Nephron progenitor cell (in vitro differentiated cells): ENCODE results near the gene LARGE1.

Source experiments
- DNase-seq: peaks from one replicate; pipeline ENCODE4 v3.0.0; 2021
- H3K27ac Mint-ChIP-seq: 2 replicates; pipeline ENCODE4 v1.8.0; 2021; ENCODE audit warnings: mild to moderate bottlenecking, moderate library complexity, mixed read lengths
- H3K27me3 Mint-ChIP-seq: 2 replicates; pipeline ENCODE4 v1.8.0; 2021; ENCODE audit warnings: mild to moderate bottlenecking, low read depth, mixed read lengths; ENCODE audit not compliant: poor library complexity
- H3K36me3 Mint-ChIP-seq: 2 replicates; pipeline ENCODE4 v1.8.0; 2021; ENCODE audit warnings: low read depth, mixed read lengths
- H3K4me1 Mint-ChIP-seq: 2 replicates; pipeline ENCODE4 v1.8.0; 2021; ENCODE audit warnings: mixed read lengths
- H3K4me3 Mint-ChIP-seq: 2 replicates; pipeline ENCODE4 v1.8.0; 2021; ENCODE audit warnings: mild to moderate bottlenecking, moderate library complexity, mixed read lengths
- H3K9me3 Mint-ChIP-seq: 2 replicates; pipeline ENCODE4 v1.8.0; 2021; ENCODE audit warnings: mild to moderate bottlenecking, moderate library complexity, mixed read lengths
- TF ChIP-seq, protein P1 (sequence below): fragments of 200-600 bp; sonication (generic); IDR thresholded peaks from 2 replicates; pipeline ENCODE4 v1.5.0; 2021; ENCODE audit warnings: antibody characterized with exemption

Gene LARGE1

DNA sequence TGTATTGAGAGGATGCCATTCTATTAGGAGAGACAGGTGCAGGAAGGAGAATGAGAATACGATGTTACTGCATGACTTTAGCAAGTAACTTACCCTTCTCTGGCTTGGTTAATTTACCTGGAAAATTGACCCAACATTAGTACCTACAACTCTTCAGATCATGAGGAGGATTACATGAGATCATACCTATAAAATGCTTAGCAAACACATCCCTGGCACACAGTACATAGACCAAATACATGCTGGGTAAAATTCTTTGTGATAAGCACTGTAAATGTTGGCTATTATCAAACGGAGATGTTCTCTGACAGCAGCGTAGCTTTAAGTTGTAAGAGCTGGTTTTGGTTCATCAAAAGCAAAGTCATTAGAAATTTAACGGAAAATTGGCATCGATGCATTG, 28.8 kb downstream of the LARGE1 start:
- no peak overlapping the region for H3K4me3 Mint-ChIP-seq
- DNase-seq, result no peak
- peaks cover 44% of the 10 kb centered on the region for H3K4me1 Mint-ChIP-seq
- peaks cover 20% of the 10 kb centered on the region for H3K36me3 Mint-ChIP-seq
- TF ChIP-seq, protein P1, sequence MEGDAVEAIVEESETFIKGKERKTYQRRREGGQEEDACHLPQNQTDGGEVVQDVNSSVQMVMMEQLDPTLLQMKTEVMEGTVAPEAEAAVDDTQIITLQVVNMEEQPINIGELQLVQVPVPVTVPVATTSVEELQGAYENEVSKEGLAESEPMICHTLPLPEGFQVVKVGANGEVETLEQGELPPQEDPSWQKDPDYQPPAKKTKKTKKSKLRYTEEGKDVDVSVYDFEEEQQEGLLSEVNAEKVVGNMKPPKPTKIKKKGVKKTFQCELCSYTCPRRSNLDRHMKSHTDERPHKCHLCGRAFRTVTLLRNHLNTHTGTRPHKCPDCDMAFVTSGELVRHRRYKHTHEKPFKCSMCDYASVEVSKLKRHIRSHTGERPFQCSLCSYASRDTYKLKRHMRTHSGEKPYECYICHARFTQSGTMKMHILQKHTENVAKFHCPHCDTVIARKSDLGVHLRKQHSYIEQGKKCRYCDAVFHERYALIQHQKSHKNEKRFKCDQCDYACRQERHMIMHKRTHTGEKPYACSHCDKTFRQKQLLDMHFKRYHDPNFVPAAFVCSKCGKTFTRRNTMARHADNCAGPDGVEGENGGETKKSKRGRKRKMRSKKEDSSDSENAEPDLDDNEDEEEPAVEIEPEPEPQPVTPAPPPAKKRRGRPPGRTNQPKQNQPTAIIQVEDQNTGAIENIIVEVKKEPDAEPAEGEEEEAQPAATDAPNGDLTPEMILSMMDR, result no peak
- H3K9me3 Mint-ChIP-seq, result peaks cover 15% of the 10 kb centered on the region
- H3K27ac Mint-ChIP-seq, result no peak overlapping the region
- H3K27me3 Mint-ChIP-seq, result peaks cover 6% of the 10 kb centered on the region

DNA sequence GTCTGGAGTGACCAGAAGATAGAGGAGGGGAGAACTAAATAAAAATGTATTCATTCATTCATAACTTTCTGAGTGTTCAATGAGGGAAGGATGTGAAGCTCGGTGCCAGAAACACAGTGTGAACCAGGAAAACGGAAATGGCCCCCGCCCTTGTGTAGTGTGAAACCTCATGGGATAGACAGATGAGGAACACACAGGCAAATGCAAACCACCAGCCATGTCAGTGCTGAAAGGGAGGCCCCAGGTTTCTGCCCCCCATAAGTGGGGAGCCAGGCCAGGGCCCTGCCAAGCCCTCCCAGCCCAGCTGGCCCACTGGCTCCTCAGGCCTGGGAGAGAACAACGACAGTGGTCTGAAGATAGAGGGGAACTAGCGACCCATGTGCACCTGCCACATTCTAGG, 30.5 kb downstream of the LARGE1 start:
- Mint-ChIP-seq H3K27me3 (peaks cover 9% of the 10 kb centered on the region), H3K9me3 (peaks cover 2% of the 10 kb centered on the region), H3K36me3 (peaks cover 6% of the 10 kb centered on the region), H3K4me1 (peaks cover 37% of the 10 kb centered on the region), H3K4me3 (no peak overlapping the region), H3K27ac (no peak overlapping the region)
- TF ChIP-seq, protein P1, result no peak
- no peak for DNase-seq

DNA sequence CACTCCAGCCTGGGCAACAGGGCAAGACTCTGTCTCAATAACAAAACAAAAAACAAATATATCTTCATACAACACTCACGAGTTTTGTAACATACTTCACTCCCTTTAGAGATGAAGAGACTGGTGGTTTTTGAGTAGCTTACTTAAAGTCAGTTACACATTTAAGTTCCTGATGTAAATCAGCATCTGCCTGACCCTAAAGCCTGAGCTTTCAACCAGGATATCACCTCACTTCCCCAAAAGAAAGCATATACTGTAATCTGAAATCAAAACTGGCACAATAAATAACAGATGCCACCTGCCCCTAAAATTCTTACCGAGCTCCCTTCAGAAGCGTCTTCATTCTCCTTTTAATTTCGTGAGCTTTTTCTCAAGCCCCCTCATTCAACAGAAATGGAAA, 31.5 kb downstream of the LARGE1 start:
- H3K4me3 Mint-ChIP-seq, result no peak overlapping the region

DNA sequence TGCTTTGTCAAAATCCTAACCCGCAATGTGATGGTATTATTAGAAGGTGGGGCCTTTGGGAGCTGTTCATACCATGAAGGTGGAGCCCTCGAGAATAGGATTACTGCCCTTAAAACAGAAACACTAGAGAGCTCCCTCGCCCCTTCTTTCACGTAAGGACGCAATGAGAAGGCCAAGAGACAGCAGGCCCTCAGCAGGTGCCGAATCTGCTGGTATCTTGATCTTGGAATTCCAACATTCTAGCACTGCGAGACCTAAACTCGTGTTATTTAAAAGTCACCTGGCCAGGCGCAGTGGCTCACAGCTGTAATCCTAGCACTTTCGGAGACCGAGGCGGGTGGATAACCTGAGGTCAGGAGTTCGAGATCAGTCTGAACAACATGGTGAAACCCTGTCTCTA, 33.1 kb downstream of the LARGE1 start:
- DNase-seq, result no peak
- H3K4me3 Mint-ChIP-seq, result no peak overlapping the region
- TF ChIP-seq, protein P1, result no peak

More for the DNA sequence above, 31.5 kb downstream of the LARGE1 start:
- H3K27ac Mint-ChIP-seq, result no peak overlapping the region
- H3K27me3 Mint-ChIP-seq, result peaks cover 9% of the 10 kb centered on the region
- DNase-seq, result no peak
- TF ChIP-seq, protein P1, result no peak
- H3K9me3 Mint-ChIP-seq, result no peaks in the 10 kb centered on the region
- peaks cover 43% of the 10 kb centered on the region for H3K4me1 Mint-ChIP-seq
- no peaks in the 10 kb centered on the region for H3K36me3 Mint-ChIP-seq

DNA sequence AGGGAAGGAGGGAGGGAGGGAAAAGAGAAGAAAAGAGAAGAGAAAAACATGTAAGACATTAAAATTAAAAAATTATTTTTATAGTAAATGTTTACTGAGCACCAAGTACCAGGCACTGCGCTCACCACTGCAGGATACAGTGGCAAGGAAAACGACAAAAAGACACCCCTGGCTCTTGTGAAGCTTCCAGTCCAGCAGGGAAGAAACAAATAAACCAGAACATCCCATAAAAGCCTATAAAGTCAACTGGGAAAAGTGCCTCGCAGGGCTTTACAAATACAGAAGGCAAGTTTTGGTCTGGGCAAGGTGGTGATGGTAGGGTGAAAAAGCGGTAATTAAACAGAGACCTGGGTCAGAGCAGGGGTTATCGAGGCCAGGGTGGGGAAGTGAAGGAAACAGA, 33.6 kb downstream of the LARGE1 start:
- Mint-ChIP-seq H3K36me3 (no peaks in the 10 kb centered on the region), H3K4me3 (no peak overlapping the region), H3K27me3 (peaks cover 7% of the 10 kb centered on the region), H3K9me3 (no peaks in the 10 kb centered on the region), H3K27ac (peak overlapping the region; percentile 15), H3K4me1 (peaks cover 53% of the 10 kb centered on the region)
- no peak for DNase-seq
- TF ChIP-seq, protein P1, result no peak

More for the DNA sequence above, 33.1 kb downstream of the LARGE1 start:
- Mint-ChIP-seq H3K4me1 (peaks cover 57% of the 10 kb centered on the region), H3K36me3 (no peaks in the 10 kb centered on the region), H3K9me3 (no peaks in the 10 kb centered on the region), H3K27ac (peak overlapping the region; percentile 15), H3K27me3 (peaks cover 7% of the 10 kb centered on the region)

DNA sequence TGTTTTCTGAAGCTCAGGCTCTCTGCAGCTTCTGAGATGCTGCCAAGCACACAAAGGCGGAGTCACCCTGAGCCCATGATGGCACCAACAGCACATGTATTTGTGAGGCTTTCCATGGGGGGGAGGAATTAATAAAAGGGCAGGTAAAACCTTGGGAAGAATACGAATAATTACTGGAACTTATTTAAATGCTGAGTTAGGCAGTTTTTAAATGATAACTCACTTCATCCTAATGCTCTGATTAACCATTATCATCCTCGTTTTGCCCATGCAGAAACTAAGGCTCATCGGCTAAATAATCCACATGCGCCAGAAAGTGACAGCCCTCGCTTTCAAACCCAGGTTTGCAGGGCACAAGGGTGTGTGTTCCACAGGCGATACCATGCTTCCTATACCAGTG, 35.4 kb downstream of the LARGE1 start:
- H3K27me3 Mint-ChIP-seq, result peaks cover 7% of the 10 kb centered on the region
- TF ChIP-seq, protein P1, result no peak

More for the DNA sequence above, 35.4 kb downstream of the LARGE1 start:
- Mint-ChIP-seq H3K4me3 (no peak overlapping the region), H3K36me3 (no peaks in the 10 kb centered on the region), H3K27ac (no peak overlapping the region), H3K4me1 (peaks cover 55% of the 10 kb centered on the region), H3K9me3 (no peaks in the 10 kb centered on the region)
- DNase-seq, result no peak
